Osteocyte (in vitro differentiated cells): ENCODE measurements around the gene OSMR. TPM values are rescaled to one million over a fixed set of nuclear protein-coding genes. Genes with fewer than 3 reads are reported as not detected.

Experiments
- DNase-seq: peaks from one replicate; pipeline ENCODE4 v3.0.0; 2021; ENCODE audit warnings: mixed read lengths; ENCODE audit not compliant: unreplicated experiment; ENCODE audit errors: extremely low spot score
- H3K27ac Mint-ChIP-seq: one replicate; pipeline ENCODE4 v1.8.0; 2021; ENCODE audit warnings: mild to moderate bottlenecking, mixed read lengths; ENCODE audit not compliant: unreplicated experiment
- H3K27me3 Mint-ChIP-seq: one replicate; pipeline ENCODE4 v1.8.0; 2021; ENCODE audit warnings: mixed read lengths; ENCODE audit not compliant: unreplicated experiment
- H3K36me3 Mint-ChIP-seq: one replicate; pipeline ENCODE4 v1.8.0; 2021; ENCODE audit warnings: mixed read lengths; ENCODE audit not compliant: unreplicated experiment
- H3K4me1 Mint-ChIP-seq: one replicate; pipeline ENCODE4 v1.8.0; 2021; ENCODE audit warnings: mixed read lengths; ENCODE audit not compliant: unreplicated experiment
- H3K4me3 Mint-ChIP-seq: one replicate; pipeline ENCODE4 v1.8.0; 2021; ENCODE audit warnings: mild to moderate bottlenecking, moderate library complexity, mixed read lengths; ENCODE audit not compliant: unreplicated experiment
- H3K9me3 Mint-ChIP-seq: one replicate; pipeline ENCODE4 v1.8.0; 2021; ENCODE audit warnings: mixed read lengths; ENCODE audit not compliant: unreplicated experiment
- CTCF ChIP-seq: fragments of 200-600 bp; sonication (generic); IDR thresholded peaks from 2 replicates; pipeline ENCODE4 v1.5.0; 2021; ENCODE audit warnings: antibody characterized with exemption, mild to moderate bottlenecking, moderate library complexity
- total RNA-seq: library from RNA; stranded (reverse); gene quantifications from 2 replicates; pipeline ENCODE4 v1.2.1, GENCODE V29; 2021

The OSMR gene
- total RNA-seq, 1 donor from 2014 or later, result 33.1 TPM

- no peak overlapping the region for H3K4me3 Mint-ChIP-seq
- no peaks in the 10 kb centered on the region for H3K27me3 Mint-ChIP-seq
- H3K27ac Mint-ChIP-seq, result peak overlapping the region; percentile 64
- no peak for DNase-seq
- H3K9me3 Mint-ChIP-seq, result no peaks in the 10 kb centered on the region
- TF ChIP-seq CTCF, result no peak
- H3K36me3 Mint-ChIP-seq, result peaks cover 41% of the 10 kb centered on the region
- H3K4me1 Mint-ChIP-seq, result peaks cover 13% of the 10 kb centered on the region
Measured at GRCh38 chr5:38938424-38938823, 92.6 kb downstream of the OSMR start.

- TF ChIP-seq CTCF, result no peak
- Mint-ChIP-seq H3K27me3 (no peaks in the 10 kb centered on the region), H3K4me3 (no peak overlapping the region), H3K9me3 (no peaks in the 10 kb centered on the region), H3K27ac (peak overlapping the region; percentile 64), H3K4me1 (peaks cover 13% of the 10 kb centered on the region), H3K36me3 (peaks cover 39% of the 10 kb centered on the region)
- no peak for DNase-seq
Measured at GRCh38 chr5:38938973-38939372, 93.2 kb downstream of the OSMR start.

- no peak overlapping the region for H3K4me3 Mint-ChIP-seq
- peaks cover 35% of the 10 kb centered on the region for H3K36me3 Mint-ChIP-seq
- no peak overlapping the region for H3K27ac Mint-ChIP-seq
- no peaks in the 10 kb centered on the region for H3K27me3 Mint-ChIP-seq
- H3K9me3 Mint-ChIP-seq, result no peaks in the 10 kb centered on the region
- DNase-seq, result no peak
- no peak for TF ChIP-seq CTCF
- peaks cover 13% of the 10 kb centered on the region for H3K4me1 Mint-ChIP-seq
Measured at GRCh38 chr5:38940230-38940858, 94.5 kb downstream of the OSMR start.

GRCh38 chr5:38941912-38942311, 96.1 kb downstream of the OSMR start:
- DNase-seq, result no peak
- TF ChIP-seq CTCF, result no peak
- H3K9me3 Mint-ChIP-seq, result no peaks in the 10 kb centered on the region
- no peak overlapping the region for H3K4me3 Mint-ChIP-seq
- no peak overlapping the region for H3K27ac Mint-ChIP-seq
- peaks cover 13% of the 10 kb centered on the region for H3K4me1 Mint-ChIP-seq
- peaks cover 30% of the 10 kb centered on the region for H3K36me3 Mint-ChIP-seq
- H3K27me3 Mint-ChIP-seq, result no peaks in the 10 kb centered on the region

GRCh38 chr5:38944282-38944681, 98.5 kb downstream of the OSMR start:
- TF ChIP-seq CTCF, result no peak
- Mint-ChIP-seq H3K4me1 (peaks cover 3% of the 10 kb centered on the region), H3K27ac (no peak overlapping the region), H3K27me3 (no peaks in the 10 kb centered on the region), H3K36me3 (peaks cover 34% of the 10 kb centered on the region), H3K4me3 (no peak overlapping the region), H3K9me3 (no peaks in the 10 kb centered on the region)
- no peak for DNase-seq
